ENCODE data around the gene MAP2K2.

Gene MAP2K2

GRCh38 chr19:4077800-4078684 lies 45.9 kb downstream of the MAP2K2 start:
- no peak for DNase-seq (ENCODE audit: low spot score)

GRCh38 chr19:4077007-4077374 lies 46.9 kb downstream of the MAP2K2 start:
- no peak for DNase-seq (ENCODE audit: low spot score)

GRCh38 chr19:4075373-4075772 lies 48.5 kb downstream of the MAP2K2 start:
- DNase-seq (ENCODE audit: low spot score) = no peak

- DNase-seq (ENCODE audit: low spot score) = no peak
Measured at GRCh38 chr19:4071610-4072009, 52.3 kb downstream of the MAP2K2 start.

- no peak for DNase-seq (ENCODE audit: low spot score)
Measured at GRCh38 chr19:4069331-4069959, 54.5 kb downstream of the MAP2K2 start.

- DNase-seq (ENCODE audit: low spot score) = no peak
Measured at GRCh38 chr19:4068047-4068966, 55.6 kb downstream of the MAP2K2 start.

- DNase-seq (ENCODE audit: low spot score) = peak; percentile 81
Measured at GRCh38 chr19:4067396-4068046, 56.4 kb downstream of the MAP2K2 start.

GRCh38 chr19:4066682-4067395 lies 57.1 kb downstream of the MAP2K2 start, which contains the start of gene ZBTB7A:
Gene ZBTB7A (minus strand): TSS chr19:4066899. CDS start chr19:4055232, 11,667 bp downstream.
- peak; percentile 85 for DNase-seq (ENCODE audit: low spot score)

- no peak for DNase-seq (ENCODE audit: low spot score)
Measured at GRCh38 chr19:4066176-4066606, 57.7 kb downstream of the MAP2K2 start.

GRCh38 chr19:4065430-4066175 lies 58.3 kb downstream of the MAP2K2 start:
- DNase-seq (ENCODE audit: low spot score) = peak; percentile 99

- peak; percentile 65 for DNase-seq (ENCODE audit: low spot score)
Measured at GRCh38 chr19:4064496-4065260, 59.2 kb downstream of the MAP2K2 start.

- DNase-seq (ENCODE audit: low spot score) = no peak
Measured at GRCh38 chr19:4064149-4064495, 59.8 kb downstream of the MAP2K2 start.

GRCh38 chr19:4063369-4064148 lies 60.4 kb downstream of the MAP2K2 start:
- no peak for DNase-seq (ENCODE audit: low spot score)

GRCh38 chr19:4062419-4063368 lies 61.2 kb downstream of the MAP2K2 start:
- DNase-seq (ENCODE audit: low spot score) = no peak

- DNase-seq (ENCODE audit: low spot score) = no peak
Measured at GRCh38 chr19:4061683-4062418, 62.1 kb downstream of the MAP2K2 start.

GRCh38 chr19:4061178-4061682 lies 62.7 kb downstream of the MAP2K2 start:
- no peak for DNase-seq (ENCODE audit: low spot score)
